CD4-positive, alpha-beta T cell treated with Interleukin-10 for 1 hour (primary cell): ENCODE results near the gene KIF26A.

Experiments
- DNase-seq: peaks from one replicate; pipeline ENCODE4 v3.0.0-alpha.2; 2020

KIF26A gene

DNA sequence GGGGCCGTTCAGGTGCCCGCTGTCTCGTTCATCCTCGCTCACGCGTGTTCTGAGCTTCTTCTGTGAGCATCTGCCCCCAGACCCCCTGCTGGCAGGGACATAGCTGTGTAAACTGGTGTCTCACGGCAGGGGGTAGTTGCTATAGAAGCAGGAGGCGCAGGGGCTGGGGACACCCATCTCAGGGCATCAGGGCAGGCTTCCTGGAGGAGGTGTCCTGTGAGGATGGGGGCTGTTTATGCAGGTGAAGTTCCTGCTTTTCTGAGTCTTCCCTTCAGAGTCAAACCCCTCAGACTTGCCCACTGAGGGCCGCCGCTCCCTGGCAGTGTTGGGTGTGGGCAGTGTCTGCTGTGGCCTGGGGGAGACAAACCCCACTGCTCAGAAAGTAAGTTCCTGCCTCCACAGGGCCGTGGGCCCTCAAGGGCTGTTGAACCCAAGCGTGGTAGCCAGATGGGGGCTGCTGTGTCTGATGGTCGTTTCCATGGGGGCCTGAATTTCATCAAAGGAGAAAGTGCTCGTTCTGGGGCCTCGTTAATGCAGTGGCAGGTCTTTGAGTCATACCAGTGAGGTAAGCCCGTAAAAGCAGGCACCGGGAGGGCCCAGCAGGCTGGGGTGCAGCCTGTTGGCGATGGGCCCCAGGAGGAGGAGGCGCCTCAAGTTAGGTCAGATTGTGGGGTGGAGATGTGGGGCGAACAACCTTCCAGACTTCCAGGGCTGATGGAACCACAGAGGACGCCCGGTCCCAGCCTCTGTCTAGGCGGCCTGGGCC, 23.4 kb downstream of the KIF26A start:
- no peak for DNase-seq

DNA sequence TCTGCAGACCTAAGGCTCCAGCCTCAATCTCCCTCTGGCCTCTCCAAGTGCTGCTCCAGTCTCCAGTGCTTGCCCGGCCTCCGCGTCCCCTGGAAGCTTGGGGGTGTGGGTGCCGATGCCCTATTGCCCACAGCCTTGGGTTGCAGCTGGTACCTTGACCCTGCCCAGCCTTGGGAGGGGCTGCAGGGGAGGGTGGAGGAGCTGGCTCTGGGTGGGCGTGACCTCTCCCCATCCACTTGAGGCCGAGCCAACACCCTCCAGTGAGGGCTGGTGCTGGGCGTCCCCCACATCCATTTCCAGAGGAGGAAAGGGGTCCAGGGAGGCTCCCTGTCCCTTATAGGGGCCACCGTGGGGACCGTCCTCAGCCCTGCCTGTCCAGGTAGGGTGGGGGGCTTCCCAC, 24.1 kb downstream of the KIF26A start:
- DNase-seq, result no peak

DNA sequence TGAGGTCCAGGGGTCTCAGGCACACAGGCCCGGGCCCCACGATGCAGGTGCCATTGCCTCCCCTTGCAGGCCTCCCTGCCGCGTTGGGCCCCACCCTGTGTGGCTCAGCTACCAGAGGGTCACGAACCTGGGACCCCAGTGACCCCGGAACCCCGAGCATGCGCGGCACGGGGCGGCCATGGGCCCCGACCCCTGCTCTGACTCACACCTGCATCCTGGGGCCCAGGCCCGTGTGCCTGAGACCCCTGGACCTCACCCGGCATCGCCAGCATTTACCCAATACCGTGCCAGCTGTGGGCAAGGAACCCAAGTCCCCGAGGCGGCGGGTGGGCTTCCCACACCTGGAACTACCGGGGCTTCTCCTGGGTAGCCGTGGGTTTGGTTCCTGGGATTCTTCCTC, 25.2 kb downstream of the KIF26A start:
- no peak for DNase-seq

DNA sequence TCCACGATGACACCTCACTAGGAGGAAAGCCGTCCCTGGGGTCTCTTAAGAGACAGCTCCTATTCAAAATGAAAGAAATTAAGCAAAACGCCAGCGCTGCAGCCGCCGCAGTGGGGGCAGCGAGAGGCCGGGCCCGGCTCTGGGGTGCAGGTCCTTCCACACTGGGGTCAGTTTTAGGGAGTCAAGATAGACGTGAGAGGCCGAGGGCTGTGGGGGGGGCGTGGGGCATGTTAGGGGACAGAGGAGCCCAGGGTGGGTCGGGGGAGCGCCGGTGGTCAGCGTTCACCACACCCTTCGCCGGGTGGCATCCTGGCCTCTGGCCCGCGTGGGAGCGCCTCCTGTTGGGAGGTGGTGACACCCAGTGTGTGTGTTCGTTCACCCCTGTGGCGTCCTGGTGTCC, 25.7 kb downstream of the KIF26A start:
- DNase-seq, result no peak

DNA sequence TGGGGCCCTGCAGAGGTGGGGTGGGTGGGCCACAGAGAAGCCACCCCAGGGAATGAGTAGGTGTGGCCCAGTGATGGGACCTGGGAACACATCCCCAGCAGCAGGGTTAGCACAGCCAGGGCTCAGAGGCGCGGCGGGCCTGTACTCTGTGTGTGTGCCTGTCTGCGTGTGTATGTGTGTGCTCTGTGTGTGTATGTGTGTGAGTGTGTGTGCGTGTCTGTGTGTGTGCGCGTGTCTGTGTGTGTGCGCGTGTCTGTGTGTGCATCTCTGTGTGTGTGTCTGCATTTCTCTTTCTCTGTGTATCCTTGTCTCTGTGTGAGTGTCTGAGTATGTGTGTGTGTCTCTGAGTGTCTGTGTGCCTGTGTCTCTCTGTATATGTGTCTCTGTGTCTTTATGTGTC, 26.1 kb downstream of the KIF26A start:
- no peak for DNase-seq

DNA sequence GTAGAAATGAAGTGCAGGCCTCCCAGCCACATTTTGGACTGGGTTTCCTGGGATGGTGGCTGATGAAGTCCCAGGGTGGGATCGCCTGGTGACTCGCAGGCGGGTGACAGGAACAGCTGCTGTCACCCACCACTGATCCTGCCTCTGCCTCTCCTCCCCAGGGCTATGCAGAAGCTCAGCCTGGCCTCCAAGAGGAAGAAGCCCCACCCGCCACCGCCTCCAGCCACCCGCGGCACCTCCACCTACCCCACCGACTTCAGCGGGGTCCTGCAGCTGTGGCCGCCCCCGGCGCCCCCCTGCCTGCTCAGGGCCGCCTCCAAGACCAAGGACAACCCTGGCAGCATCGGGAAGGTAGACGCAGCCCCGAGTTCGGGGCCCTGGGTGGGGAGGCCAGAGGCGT, 28.3 kb downstream of the KIF26A start:
- DNase-seq, result no peak

DNA sequence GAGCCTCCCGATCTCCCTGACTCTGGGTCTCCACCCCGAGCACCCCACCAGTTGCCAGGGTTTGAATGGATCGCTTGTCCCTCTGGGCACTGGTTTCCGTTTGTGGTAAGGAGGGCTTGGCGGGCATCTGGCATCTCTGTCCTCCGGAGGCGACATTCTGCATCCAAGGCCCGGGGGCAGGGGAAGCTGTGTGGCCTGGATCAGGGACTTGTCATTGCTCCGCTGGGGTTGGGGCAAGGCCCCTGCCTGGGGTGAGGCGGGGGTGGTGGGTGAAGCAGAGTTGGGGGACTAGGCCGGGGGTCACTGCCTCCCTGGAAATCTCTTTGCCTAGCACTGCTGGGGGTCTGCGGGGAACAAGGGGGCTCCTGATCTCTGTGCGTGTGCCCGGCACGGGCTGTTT, 30.2 kb downstream of the KIF26A start:
- no peak for DNase-seq

DNA sequence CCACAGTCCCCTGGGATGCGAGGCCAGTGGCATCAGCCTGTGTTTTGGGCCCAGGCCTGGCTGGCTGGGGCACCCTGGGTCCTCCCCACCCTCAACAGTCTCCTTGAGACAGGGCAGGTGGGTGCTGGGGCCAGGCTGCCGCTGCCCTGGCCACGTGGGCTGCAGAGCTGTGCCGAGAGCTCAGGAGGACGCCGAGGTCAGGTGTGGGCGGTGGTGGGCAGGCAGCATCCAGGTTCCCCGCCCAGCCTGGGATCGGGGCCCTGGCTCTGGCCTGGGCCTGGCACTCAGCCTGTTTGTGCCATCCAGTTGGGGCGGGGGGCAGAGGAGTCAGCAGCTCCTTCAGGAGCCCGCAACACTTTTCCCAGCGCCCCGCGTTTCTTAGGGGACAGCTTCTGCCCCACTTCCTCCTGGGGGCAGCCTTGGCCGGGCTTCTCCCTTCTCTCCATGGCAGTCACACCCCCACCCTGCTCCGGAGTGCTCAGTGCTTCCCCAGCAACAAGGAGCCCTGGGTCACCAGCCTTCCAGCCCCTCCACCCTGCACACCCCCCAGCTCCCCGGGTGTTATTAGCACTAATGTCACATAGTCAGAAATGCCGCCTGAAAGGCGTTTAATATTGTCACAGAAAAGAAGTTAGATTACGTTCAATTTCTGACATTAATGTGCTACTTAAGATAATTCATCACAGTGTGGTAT, 30.8 kb downstream of the KIF26A start:
- no peak for DNase-seq

DNA sequence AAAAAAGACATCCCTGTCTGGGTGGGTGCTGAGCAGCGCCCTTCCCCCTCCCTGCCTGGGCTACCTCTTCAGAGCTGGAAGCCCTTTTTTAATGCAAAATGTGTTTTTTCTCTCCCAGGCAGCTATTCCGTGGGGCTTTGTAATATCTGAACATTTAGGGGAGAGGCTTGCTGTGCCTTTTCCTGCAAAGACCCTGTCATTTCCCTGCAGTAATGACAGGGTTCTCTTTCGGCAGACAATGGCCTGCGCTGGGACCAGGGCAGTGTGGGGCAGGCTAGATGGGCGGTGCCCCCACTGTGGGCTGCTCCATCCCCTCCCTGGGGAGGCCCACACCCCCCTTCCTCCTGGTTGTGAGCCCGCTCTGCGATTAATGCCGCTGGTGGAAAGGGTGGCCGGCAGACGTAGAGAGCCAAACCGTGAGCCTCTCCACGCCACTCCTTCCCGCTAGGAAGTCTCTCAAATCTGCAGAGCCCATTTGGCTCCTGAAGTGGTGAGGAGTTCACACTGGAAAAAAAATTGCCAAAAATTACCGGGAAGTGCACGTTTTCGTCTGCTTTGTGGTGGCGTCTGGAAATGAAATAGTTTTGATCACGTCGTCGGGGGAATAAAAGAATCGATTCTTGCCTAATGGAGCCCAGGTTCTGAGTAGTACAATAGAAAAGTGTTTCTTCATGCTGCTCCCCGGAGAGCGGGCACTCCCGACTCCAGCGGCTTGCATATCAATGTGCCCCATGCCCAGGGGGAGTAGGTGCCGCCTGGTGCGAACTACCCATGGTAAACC, 31.5 kb downstream of the KIF26A start:
- no peak for DNase-seq

DNA sequence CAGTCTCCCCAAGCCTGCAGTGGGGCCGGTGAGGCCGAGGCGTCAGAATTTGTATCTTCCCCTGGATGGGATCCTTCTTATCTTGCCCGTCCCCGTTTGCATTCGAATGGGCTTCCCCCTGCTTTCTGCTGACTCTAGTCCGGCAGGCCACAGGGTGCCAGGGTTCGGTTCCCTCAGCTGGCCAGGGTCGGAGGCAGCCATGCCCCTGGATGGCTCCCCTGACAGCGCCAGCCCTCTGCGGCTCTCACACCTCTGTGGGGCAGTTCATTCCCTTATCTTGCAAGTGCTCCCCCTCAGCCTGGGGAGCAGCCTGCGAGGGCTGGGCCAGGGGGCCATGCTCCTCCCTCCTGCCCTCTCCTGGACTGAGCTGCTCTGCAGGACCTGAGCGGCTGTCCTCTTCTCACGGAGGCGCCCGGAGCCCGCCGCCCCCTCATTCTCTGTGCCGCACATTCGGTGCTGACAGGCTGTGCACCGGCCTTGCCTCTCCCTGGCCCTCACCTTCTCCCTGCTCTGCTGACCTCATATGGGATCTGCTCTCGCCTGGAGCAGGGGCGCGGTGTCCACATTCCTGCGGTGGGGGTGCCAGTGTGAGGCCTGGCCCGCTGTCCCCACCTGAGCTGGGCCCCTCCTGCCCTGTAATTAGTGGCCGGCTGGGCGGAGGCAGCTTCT, 32.8 kb downstream of the KIF26A start:
- no peak for DNase-seq

DNA sequence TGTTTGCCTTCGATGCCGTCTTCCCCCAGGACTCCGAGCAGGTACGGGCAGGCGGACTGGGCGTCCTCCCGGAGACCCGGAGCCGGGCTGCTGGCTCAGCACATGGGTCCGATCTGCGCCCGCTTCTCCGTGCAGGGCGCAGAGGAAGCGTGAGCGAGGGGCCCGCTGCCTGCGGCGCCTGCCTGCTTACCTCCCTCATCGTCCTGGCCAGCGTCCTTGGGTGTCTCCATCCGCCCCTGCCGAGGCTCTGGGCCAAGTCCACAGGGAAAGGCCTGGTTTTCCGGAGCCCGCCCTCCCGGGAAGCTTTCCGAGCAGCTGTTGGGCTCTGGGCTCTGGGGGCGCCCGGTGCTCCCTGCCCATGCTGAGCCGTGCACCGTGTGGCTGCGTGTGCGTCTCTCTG, 33.5 kb downstream of the KIF26A start:
- no peak for DNase-seq

DNA sequence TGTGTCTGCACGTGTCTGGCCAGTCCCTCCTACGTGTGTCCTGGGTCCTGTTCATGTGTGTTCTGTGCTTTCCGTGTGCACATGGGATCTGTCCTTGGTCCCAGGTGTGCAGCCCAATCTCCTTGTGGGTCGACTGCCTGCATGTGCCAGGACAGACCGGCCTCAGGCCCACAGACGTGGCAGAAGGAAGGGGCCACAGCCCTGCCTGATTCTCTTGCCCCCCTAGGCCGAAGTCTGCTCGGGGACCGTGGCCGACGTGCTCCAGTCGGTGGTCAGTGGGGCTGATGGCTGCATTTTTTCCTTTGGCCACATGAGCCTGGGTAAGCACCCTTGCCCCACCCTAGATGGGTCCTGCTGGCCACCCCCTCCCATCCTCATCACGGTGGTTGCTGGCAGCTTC, 34.0 kb downstream of the KIF26A start:
- no peak for DNase-seq

DNA sequence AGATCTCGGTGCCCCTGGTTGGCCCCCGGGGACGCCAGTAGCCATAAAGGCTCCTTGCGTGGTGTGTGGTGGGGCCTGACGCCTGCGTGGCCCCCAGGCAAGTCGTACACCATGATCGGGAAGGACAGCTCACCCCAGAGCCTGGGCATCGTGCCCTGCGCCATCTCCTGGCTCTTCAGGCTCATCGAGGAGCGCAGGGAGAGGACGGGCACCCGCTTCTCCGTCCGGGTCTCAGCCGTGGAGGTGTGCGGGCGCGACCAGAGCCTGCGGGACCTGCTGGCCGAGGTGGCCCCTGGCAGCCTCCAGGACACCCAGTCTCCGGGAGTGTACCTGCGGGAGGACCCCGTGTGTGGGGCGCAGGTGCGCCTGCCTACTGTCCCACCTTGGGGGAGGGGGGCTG, 34.5 kb downstream of the KIF26A start:
- DNase-seq, result no peak

DNA sequence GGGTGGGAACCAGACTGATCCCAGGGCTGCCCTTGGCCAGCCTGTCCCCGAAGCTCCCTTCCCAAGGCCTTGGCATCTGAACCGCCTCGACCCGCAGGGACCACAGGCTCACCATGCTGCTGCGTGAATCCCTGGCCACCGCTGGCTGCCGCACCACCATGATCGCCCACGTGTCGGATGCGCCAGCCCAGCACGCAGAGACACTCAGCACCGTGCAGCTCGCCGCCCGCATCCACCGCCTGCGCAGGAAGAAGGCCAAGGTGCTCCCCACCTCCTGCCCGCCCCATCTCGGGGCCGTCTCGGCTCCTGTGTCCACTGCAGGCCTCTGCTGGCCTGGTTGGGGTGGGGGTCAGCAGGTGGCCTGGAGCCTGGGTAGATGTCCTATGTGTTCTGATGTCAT, 35.7 kb downstream of the KIF26A start:
- DNase-seq, result no peak

DNA sequence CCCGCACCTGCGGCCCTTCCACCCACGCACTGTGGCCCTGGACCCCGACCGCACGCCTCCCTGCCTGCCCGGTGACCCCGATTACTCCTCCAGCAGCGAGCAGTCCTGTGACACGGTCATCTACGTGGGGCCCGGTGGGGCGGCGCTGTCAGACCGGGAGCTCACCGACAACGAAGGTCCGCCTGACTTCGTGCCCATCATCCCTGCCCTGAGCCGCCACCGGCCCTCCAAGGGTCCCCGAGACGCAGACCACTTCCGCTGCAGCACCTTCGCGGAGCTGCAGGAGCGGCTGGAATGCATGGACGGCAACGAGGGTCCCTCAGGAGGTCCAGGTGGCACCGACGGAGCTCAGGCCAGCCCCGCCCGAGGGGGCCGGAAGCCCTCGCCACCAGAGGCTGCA, 36.7 kb downstream of the KIF26A start:
- no peak for DNase-seq

DNA sequence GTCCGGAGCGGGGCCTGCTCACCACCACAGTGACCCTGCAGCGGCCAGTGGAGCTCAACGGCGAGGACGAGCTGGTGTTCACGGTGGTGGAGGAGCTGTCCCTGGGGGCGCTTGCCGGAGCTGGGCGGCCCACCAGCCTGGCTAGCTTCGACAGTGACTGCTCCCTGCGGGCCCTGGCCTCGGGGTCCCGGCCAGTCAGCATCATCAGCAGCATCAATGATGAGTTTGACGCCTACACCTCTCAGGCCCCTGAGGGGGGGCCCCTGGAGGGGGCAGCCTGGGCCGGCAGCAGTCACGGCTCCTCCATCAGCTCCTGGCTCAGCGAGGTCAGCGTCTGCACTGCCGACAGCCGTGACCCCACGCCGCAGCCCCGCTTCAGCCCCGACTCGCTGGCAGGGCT, 37.4 kb downstream of the KIF26A start:
- no peak for DNase-seq

DNA sequence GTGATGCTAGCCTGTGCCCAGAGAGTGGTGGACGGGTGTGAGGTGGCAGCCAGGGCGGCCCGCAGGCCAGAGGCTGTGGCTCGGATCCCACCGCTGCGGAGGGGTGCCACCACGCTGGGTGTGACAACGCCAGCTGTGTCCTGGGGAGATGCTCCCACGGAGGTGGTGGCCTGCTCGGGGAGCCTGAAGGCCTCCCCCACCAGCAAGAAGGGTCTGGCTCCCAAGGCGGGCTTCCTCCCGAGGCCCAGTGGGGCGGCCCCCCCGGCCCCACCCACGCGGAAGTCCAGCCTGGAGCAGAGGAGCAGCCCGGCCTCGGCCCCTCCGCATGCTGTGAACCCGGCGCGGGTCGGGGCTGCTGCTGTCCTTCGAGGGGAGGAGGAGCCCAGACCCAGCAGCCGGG, 38.2 kb downstream of the KIF26A start:
- DNase-seq, result no peak

DNA sequence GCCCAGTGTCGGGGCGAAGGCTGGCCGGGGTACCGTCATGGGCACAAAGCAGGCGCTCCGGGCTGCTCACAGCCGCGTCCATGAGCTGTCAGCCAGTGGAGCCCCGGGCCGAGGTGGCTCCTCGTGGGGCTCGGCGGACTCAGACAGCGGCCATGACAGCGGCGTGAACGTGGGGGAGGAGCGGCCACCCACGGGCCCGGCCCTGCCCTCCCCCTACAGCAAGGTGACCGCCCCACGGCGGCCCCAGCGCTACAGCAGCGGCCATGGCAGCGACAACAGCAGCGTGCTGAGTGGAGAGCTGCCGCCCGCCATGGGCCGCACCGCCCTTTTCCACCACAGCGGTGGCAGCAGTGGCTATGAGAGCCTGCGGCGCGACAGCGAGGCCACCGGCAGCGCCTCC, 39.0 kb downstream of the KIF26A start:
- no peak for DNase-seq

DNA sequence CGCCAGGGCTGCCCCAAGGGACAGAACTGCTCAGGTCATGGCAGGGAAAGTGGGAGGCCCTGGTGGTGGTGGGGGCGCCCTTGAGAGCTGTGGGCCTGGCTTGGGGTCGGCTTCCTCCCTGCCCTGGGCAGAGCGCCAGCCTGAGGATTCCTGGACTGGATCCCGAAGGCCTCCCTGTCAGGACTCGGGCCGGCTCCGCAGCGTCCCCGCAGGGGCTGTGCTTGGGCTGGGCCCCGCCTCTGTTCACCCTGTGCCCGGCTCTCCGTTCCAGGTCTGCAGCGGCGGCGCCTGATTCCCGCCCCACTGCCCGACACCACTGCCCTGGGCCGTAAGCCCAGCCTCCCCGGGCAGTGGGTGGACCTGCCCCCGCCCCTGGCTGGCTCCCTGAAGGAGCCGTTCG, 39.9 kb downstream of the KIF26A start:
- no peak for DNase-seq

DNA sequence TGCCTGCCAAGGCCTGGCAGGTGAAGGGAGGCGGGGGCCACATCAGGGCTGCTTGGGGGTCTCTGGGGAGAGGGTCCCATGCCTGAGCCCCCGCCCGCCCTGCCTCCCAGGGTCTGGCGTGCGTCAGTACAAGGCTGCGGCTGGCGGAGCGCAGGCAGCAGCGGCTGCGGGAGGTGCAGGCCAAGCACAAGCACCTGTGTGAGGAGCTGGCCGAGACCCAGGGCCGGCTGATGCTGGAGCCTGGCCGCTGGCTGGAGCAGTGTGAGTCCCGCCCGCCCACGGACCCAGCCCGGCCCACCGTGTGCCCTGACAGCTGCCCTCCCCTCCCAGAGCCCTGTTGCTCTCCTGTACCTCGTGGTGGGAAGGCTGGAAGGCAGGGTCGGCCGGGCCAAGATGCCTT, 40.7 kb downstream of the KIF26A start:
- DNase-seq, result no peak

DNA sequence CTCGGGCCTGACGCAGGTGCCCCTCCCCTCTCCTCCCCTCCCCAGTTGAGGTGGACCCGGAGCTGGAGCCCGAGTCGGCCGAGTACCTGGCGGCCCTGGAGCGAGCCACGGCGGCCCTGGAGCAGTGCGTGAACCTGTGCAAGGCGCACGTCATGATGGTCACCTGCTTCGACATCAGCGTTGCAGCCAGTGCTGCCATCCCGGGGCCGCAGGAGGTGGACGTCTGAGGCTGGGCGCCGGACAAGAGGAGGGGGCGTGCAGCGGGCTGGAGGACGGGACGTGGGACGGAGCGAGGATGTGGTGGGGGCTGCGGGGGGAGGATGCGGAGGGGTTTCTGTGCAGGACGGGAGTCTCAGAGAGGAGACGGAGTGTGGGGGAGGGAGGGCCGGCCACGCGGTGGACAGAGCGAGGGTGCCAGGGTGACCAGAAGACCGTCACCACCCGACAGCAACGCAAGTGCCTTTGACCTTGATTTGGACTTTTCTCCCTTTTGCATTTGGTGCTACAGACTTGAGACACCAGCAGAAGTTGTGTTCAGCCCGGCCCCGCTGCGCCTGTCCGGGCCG, 41.3 kb downstream of the KIF26A start:
- DNase-seq, result no peak

DNA sequence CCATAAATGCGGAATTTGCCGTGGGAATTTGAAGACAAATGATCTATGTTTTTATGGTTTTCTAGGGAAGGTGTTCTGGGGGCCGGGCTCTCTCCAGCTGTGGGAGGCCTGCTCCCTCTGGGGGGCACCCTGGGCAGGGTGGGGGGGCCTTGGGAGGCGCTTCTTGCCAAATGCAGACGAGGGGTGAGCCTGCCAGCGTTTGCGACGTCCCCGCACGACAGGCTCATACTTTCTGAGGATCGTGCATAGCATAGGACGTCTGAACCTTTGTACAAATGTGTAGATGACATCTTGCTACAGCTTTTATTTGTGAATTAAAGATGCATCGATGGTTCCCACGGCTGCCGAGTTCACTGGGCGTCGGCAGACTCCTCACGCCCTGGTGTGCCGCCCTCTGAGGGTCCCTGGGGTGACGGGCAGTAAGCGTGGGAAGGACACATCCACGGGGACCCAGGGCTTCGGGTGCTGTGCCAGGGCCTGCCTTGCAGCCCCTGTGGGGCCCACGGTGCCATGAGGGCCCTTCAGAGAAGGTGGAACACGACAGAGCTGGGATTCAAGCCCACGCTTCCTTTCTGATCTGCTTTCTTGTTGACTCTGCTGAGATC, 42.3 kb downstream of the KIF26A start:
- no peak for DNase-seq
